Keratinocyte (primary cell): ENCODE results near the gene SNX2. TPM values are rescaled to one million over a fixed set of nuclear protein-coding genes. Genes with fewer than 3 reads are reported as not detected.

ENCODE experiments used
- DNase-seq: peaks from one replicate; pipeline ENCODE4 v3.0.0-alpha.2; 2011; ENCODE audit warnings: low read depth, missing footprints, low spot score
- FAIRE-seq: peaks from 2 replicates; lab custom pipeline; 2011; peaks lifted over from hg19 to GRCh38; lab: Jason Lieb, UNC
- H2AFZ ChIP-seq: 2 replicates; pipeline ENCODE4 v1.6.0; 2012; ENCODE audit warnings: low read length, control low read depth, inconsistent platforms; ENCODE audit not compliant: control insufficient read depth
- H3K27ac ChIP-seq: 2 replicates; pipeline ENCODE4 v1.5.1; 2011; ENCODE audit warnings: low read length; ENCODE audit not compliant: control insufficient read depth, insufficient read depth
- H3K27me3 ChIP-seq: 3 replicates; pipeline ENCODE4 v1.6.0; 2011; ENCODE audit warnings: low read length; ENCODE audit not compliant: control insufficient read depth, insufficient read depth; ENCODE audit errors: extremely low read depth
- H3K36me3 ChIP-seq, 2 experiments: 2 replicates in 1 of 2; 3 replicates in 1 of 2; pipeline ENCODE4 v1.5.1; 2011; ENCODE audit warnings: low read length in 2 of 2, mild to moderate bottlenecking in 1 of 2; ENCODE audit not compliant: control insufficient read depth in 2 of 2, insufficient read depth in 2 of 2; ENCODE audit errors: extremely low read depth in 1 of 2
- H3K4me1 ChIP-seq: 3 replicates; pipeline ENCODE4 v1.5.1; 2011; ENCODE audit warnings: low read length; ENCODE audit not compliant: control insufficient read depth, insufficient read depth; ENCODE audit errors: extremely low read depth
- H3K4me2 ChIP-seq: 3 replicates; pipeline ENCODE4 v1.6.0; 2011; ENCODE audit warnings: low read depth, low read length; ENCODE audit not compliant: control insufficient read depth, insufficient read depth; ENCODE audit errors: extremely low read depth
- H3K4me3 ChIP-seq, 3 experiments: fragments of 200-600 bp in 1 of 3; sonication (generic) in 1 of 3; 2 replicates in 2 of 3; 3 replicates in 1 of 3; pipeline ENCODE4 v1.5.1; 2011 to 2016; ENCODE audit warnings: low read length in 3 of 3, mild to moderate bottlenecking in 3 of 3, control low read depth in 2 of 3, inconsistent platforms in 1 of 3, low read depth in 1 of 3, mixed read lengths in 1 of 3, mixed run types in 1 of 3, moderate library complexity in 1 of 3; ENCODE audit not compliant: control insufficient read depth in 2 of 3, insufficient read depth in 2 of 3; ENCODE audit errors: extremely low read depth in 1 of 3
- H3K79me2 ChIP-seq: 2 replicates; pipeline ENCODE4 v1.6.0; 2012; ENCODE audit warnings: low read length; ENCODE audit not compliant: control insufficient read depth, insufficient read depth
- H3K9ac ChIP-seq: 3 replicates; pipeline ENCODE4 v1.6.0; 2011; ENCODE audit warnings: low read length; ENCODE audit not compliant: control insufficient read depth, insufficient read depth; ENCODE audit errors: extremely low read depth
- H3K9me1 ChIP-seq: 3 replicates; pipeline ENCODE4 v1.6.0; 2011; ENCODE audit warnings: low read length; ENCODE audit not compliant: control insufficient read depth, insufficient read depth; ENCODE audit errors: extremely low read depth
- H3K9me3 ChIP-seq: 2 replicates; pipeline ENCODE4 v1.5.1; 2012; ENCODE audit warnings: low read depth, low read length; ENCODE audit not compliant: control insufficient read depth
- H4K20me1 ChIP-seq: 3 replicates; pipeline ENCODE4 v1.6.0; 2011; ENCODE audit warnings: low read length; ENCODE audit not compliant: control insufficient read depth, insufficient read depth; ENCODE audit errors: extremely low read depth
- CTCF ChIP-seq, 3 experiments: IDR thresholded peaks in 1 of 3; conservative IDR thresholded peaks in 1 of 3; optimal IDR thresholded peaks in 1 of 3; 2 replicates in 2 of 3; 3 replicates in 1 of 3; pipeline versions ENCODE3 to v1.5.1; 2011; ENCODE audit warnings: low read length in 3 of 3, mild to moderate bottlenecking in 3 of 3, moderate library complexity in 2 of 3, control low read depth in 1 of 3, inconsistent platforms in 1 of 3; ENCODE audit not compliant: insufficient read depth in 2 of 3; ENCODE audit errors: extremely low read depth in 1 of 3
- EZH2 ChIP-seq: IDR thresholded peaks from one replicate; pipeline ENCODE4 v1.6.1; 2012; ENCODE audit warnings: inconsistent platforms, mild to moderate bottlenecking, low read length, moderate library complexity
- dilution Hi-C: fragments of 300-500 bp; cut with MboI; formaldehyde crosslinking; loops from one replicate; pipeline ENCODE4 v1.7.0; 2020; ENCODE audit warnings: low sequenced_read_pairs; ENCODE audit not compliant: extremely low pct_ligation_motif_present
- polyA plus RNA-seq, 5 experiments: library from polyadenylated mRNA; depleted of rRNA in 3 of 5; stranded (reverse) in 3 of 5; stranded (forward) in 1 of 5; unstranded in 1 of 5; fragments of >200 nt; gene quantifications; 1 replicate in 1 of 5; 2 replicates in 3 of 5; 3 replicates in 1 of 5; pipeline versions ENCODE4 v1.2.1 to v1.2.3, GENCODE V29; 2011 to 2012; ENCODE audit warnings: missing spikeins in 2 of 5, low read depth in 1 of 5, low replicate concordance in 1 of 5

Gene SNX2
- polyA plus RNA-seq, 1 donor (not counting 4 experiments of a cell fraction or from before 2014, with no cell fraction given): 87.8 TPM

DNA sequence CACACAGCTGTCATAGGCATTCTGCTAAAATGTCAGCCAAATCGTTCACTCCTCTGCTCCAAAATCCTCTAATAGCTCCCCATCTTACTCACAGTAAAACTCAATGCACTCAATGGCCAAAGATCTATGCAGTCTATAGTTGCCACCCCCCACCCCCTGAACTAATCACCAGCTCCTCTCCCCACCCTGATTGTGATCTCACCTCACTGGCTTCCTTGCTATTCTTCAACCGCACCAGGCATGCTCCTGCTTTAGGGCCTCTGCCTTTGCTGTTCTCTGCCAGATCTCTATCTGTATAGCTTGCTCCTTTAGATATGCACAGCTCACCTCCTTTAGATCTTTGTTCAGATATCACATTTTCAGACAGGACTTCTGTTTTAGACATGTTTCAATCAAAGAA, 33.2 kb upstream of the SNX2 start:
- dilution Hi-C loops: no loop called here
- H3K9ac ChIP-seq: no peak overlapping the region
- H3K36me3 ChIP-seq: no peaks in the 10 kb centered on the region
- H3K4me2 ChIP-seq: peak overlapping the region; percentile 31
- peak; percentile 78 for DNase-seq
- no peak overlapping the region for H3K27ac ChIP-seq
- H2AFZ ChIP-seq: peak overlapping the region; percentile 8
- no peaks in the 10 kb centered on the region for H3K27me3 ChIP-seq
- peaks cover 14% of the 10 kb centered on the region for H3K4me1 ChIP-seq
- no peaks in the 10 kb centered on the region for H3K9me1 ChIP-seq
- H4K20me1 ChIP-seq: no peaks in the 10 kb centered on the region
- peak; percentile 86 for FAIRE-seq
- no peak overlapping the region for H3K4me3 ChIP-seq
- TF ChIP-seq EZH2: no peak
- no peak for TF ChIP-seq CTCF (optimal IDR thresholded peaks at IDR 0.05 in 1 of 3, IDR thresholded peaks at IDR 0.05 in 1 of 3, conservative IDR thresholded peaks at IDR 0.05 in 1 of 3; ENCODE audit: extremely low read depth in 1 of 3, insufficient read depth in 2 of 3, low read length in 3 of 3)
- no peaks in the 10 kb centered on the region for H3K79me2 ChIP-seq
- H3K9me3 ChIP-seq: no peaks in the 10 kb centered on the region

- Histone ChIP-seq H3K9me1 (no peaks in the 10 kb centered on the region), H3K27me3 (no peaks in the 10 kb centered on the region), H2AFZ (no peak overlapping the region), H3K9me3 (no peaks in the 10 kb centered on the region), H3K9ac (no peak overlapping the region), H3K4me1 (peaks cover 14% of the 10 kb centered on the region), H3K4me3 (no peak overlapping the region), H3K27ac (no peak overlapping the region), H4K20me1 (no peaks in the 10 kb centered on the region), H3K4me2 (no peak overlapping the region), H3K79me2 (no peaks in the 10 kb centered on the region), H3K36me3 (no peaks in the 10 kb centered on the region)
- no peak for TF ChIP-seq CTCF (optimal IDR thresholded peaks at IDR 0.05 in 1 of 3, IDR thresholded peaks at IDR 0.05 in 1 of 3, conservative IDR thresholded peaks at IDR 0.05 in 1 of 3; ENCODE audit: extremely low read depth in 1 of 3, insufficient read depth in 2 of 3, low read length in 3 of 3)
- TF ChIP-seq EZH2: no peak
- peak; percentile 55 for FAIRE-seq
- dilution Hi-C loops: no loop called here
- no peak for DNase-seq
Observed at GRCh38 chr5:122743261-122743660, 31.6 kb upstream of the SNX2 start.
